HCT116 (cell line): Measurements from ENCODE around the gene FXYD6. TPM values are rescaled to one million over a fixed set of nuclear protein-coding genes. Genes with fewer than 3 reads are reported as not detected.

Experiments
- ATAC-seq: fragments of 200-7000 bp; cut with Tn5 transposase; 2 replicates; pipeline ENCODE4 v1.9.1; 2020; ENCODE audit warnings: mild to moderate bottlenecking, moderate library complexity
- BruUV-seq: library from RNA; stranded (reverse); fragments of 400-500 nt; replicated peaks from 2 replicates; lab custom pipeline; 2021; lab: Mats Ljungman, UMichigan
- CTCF ChIA-PET: fragments of 300-600 bp; sonication (Branson Sonifier 250); formaldehyde crosslinking; loops from one replicate; lab custom pipeline; 2021; ENCODE audit warnings: antibody characterized with exemption; lab: Charles Lee
- POLR2A ChIA-PET: fragments of 300-600, 350-600 bp; sonication (Branson Sonifier 250); formaldehyde crosslinking; loops from one replicate; lab custom pipeline; 2021; ENCODE audit warnings: antibody characterized with exemption; lab: Charles Lee
- RAD21 ChIA-PET, 2 experiments: fragments of 300-600 bp; sonication (Branson Sonifier 250); formaldehyde crosslinking; loops; one replicate each; lab custom pipeline; 2023; ENCODE audit warnings: low total read pairs in 2 of 2; ENCODE audit not compliant: uncharacterized antibody in 2 of 2, unreplicated experiment in 2 of 2, low non-redundant PET in 1 of 2; lab: Charles Lee
- DNase-seq: peaks from one replicate; pipeline ENCODE4 v3.0.0-alpha.2; 2010; ENCODE audit warnings: low read depth, low spot score
- H2AFZ ChIP-seq: fragments of 200-600 bp; shearing (Covaris generic), sonication (generic); 2 replicates; pipeline ENCODE4 v1.6.1; 2017; ENCODE audit warnings: low read depth, mixed run types, mixed read lengths, antibody characterized with exemption, low read length; ENCODE audit not compliant: poor library complexity, severe bottlenecking
- H3K27ac ChIP-seq: 2 replicates; pipeline ENCODE4 v1.5.1; 2012; ENCODE audit warnings: low read depth, low read length
- H3K27me3 ChIP-seq: fragments of 200-600 bp; sonication (generic); 2 replicates; pipeline ENCODE4 v1.6.1; 2016; ENCODE audit warnings: mixed run types, low read length, mixed read lengths; ENCODE audit not compliant: insufficient read depth
- H3K36me3 ChIP-seq, 2 experiments: fragments of 200-500 bp in 1 of 2; fragments of 200-600 bp in 1 of 2; sonication (Bioruptor generic) in 1 of 2; sonication (generic) in 1 of 2; 2 replicates each; pipeline versions ENCODE4 v1.5.1 to v1.6.1; 2014 to 2016; ENCODE audit warnings: low read length in 2 of 2, inconsistent platforms in 1 of 2, mixed read lengths in 1 of 2, mixed run types in 1 of 2; ENCODE audit not compliant: insufficient read depth in 2 of 2, control insufficient read depth in 1 of 2
- H3K4me1 ChIP-seq, 2 experiments: fragments of 200-600 bp in 1 of 2; sonication (generic) in 1 of 2; 2 replicates each; pipeline versions ENCODE4 v1.5.1 to v1.6.1; 2012 to 2017; ENCODE audit warnings: low read length in 2 of 2, inconsistent platforms in 1 of 2, mild to moderate bottlenecking in 1 of 2, mixed read lengths in 1 of 2, mixed run types in 1 of 2, moderate library complexity in 1 of 2; ENCODE audit not compliant: insufficient read depth in 2 of 2, control insufficient read depth in 1 of 2
- H3K4me2 ChIP-seq: fragments of 200-600 bp; sonication (generic); 2 replicates; pipeline ENCODE4 v1.6.1; 2017; ENCODE audit warnings: mixed run types, low read length, mixed read lengths
- H3K4me3 ChIP-seq, 2 experiments: fragments of 200-600 bp in 1 of 2; sonication (generic) in 1 of 2; replicated peaks in 1 of 2; 2 replicates each; pipeline ENCODE4 v1.5.1; 2011 to 2016; ENCODE audit warnings: low read length in 2 of 2, control low read depth in 1 of 2, low read depth in 1 of 2, mild to moderate bottlenecking in 1 of 2, mixed read lengths in 1 of 2, mixed run types in 1 of 2
- H3K79me2 ChIP-seq: fragments of 200-600 bp; sonication (generic); 2 replicates; pipeline ENCODE4 v1.6.1; 2017; ENCODE audit warnings: mild to moderate bottlenecking, mixed run types, low read length, moderate library complexity, mixed read lengths; ENCODE audit not compliant: insufficient read depth
- H3K9ac ChIP-seq: fragments of 200-600 bp; sonication (generic); 2 replicates; pipeline ENCODE4 v1.6.1; 2016; ENCODE audit warnings: low read length, mixed read lengths
- H3K9me2 ChIP-seq: fragments of 200-600 bp; sonication (generic), shearing (Covaris generic); 2 replicates; pipeline ENCODE4 v1.6.1; 2017; ENCODE audit warnings: mixed run types, mild to moderate bottlenecking, moderate library complexity; ENCODE audit not compliant: insufficient read depth
- H3K9me3 ChIP-seq, 2 experiments: fragments of 200-500 bp in 1 of 2; fragments of 200-600 bp in 1 of 2; sonication (Bioruptor generic) in 1 of 2; sonication (generic) in 1 of 2; 2 replicates each; pipeline ENCODE4 v1.6.1; 2014 to 2017; ENCODE audit warnings: low read length in 2 of 2, mixed read lengths in 2 of 2, inconsistent platforms in 1 of 2, low read depth in 1 of 2, mild to moderate bottlenecking in 1 of 2, mixed run types in 1 of 2, moderate library complexity in 1 of 2; ENCODE audit not compliant: control insufficient read depth in 1 of 2, insufficient read depth in 1 of 2
- H4K20me1 ChIP-seq: fragments of 200-600 bp; sonication (generic), shearing (Covaris generic); 2 replicates; pipeline ENCODE4 v1.6.1; 2017; ENCODE audit warnings: mixed run types, mild to moderate bottlenecking, moderate library complexity; ENCODE audit not compliant: insufficient read depth
- CBX3 ChIP-seq: IDR thresholded peaks from 2 replicates; pipeline ENCODE4 v1.6.1; 2012; ENCODE audit warnings: low read depth
- CEBPB ChIP-seq: IDR thresholded peaks from 2 replicates; pipeline ENCODE4 v1.6.1; 2012; ENCODE audit warnings: low read depth
- EGR1 ChIP-seq: IDR thresholded peaks from 2 replicates; pipeline ENCODE4 v1.6.1; 2012; ENCODE audit warnings: low read depth
- ELF1 ChIP-seq: IDR thresholded peaks from 2 replicates; pipeline ENCODE4 v1.6.1; 2012; ENCODE audit warnings: low read depth, borderline replicate concordance
- EZH2 ChIP-seq: fragments of 200-600 bp; sonication (generic); IDR thresholded peaks from 2 replicates; pipeline ENCODE4 v1.6.1; 2017; ENCODE audit warnings: antibody characterized with exemption, mixed run types
- FOSL1 ChIP-seq: IDR thresholded peaks from 2 replicates; pipeline ENCODE4 v1.6.1; 2012; ENCODE audit warnings: low read depth
- POLR2A ChIP-seq: IDR thresholded peaks from 2 replicates; pipeline ENCODE4 v1.7.0; 2011; ENCODE audit warnings: borderline replicate concordance; ENCODE audit not compliant: insufficient read depth, insufficient read length; ENCODE audit errors: extremely low read depth
- POLR2AphosphoS5 ChIP-seq: IDR thresholded peaks from 2 replicates; pipeline ENCODE4 v1.6.1; 2011; ENCODE audit warnings: mild to moderate bottlenecking, low read depth, low read length, moderate library complexity
- RAD21 ChIP-seq: IDR thresholded peaks from 2 replicates; pipeline ENCODE4 v1.6.1; 2012; ENCODE audit warnings: low read depth, mild to moderate bottlenecking
- SRF ChIP-seq: IDR thresholded peaks from 2 replicates; pipeline ENCODE4 v1.6.1; 2012; ENCODE audit warnings: low read depth
- TCF7L2 ChIP-seq: IDR thresholded peaks from 2 replicates; pipeline ENCODE4 v1.7.0; 2011; ENCODE audit warnings: borderline replicate concordance, inconsistent platforms; ENCODE audit not compliant: insufficient read depth, insufficient read length; ENCODE audit errors: extremely low read depth
- ZFX ChIP-seq: fragments of 450-650 bp; IDR thresholded peaks from 2 replicates; pipeline ENCODE4 v1.6.1; 2017
- ZNF274 ChIP-seq: fragments of 200-500 bp; sonication (Bioruptor generic); IDR thresholded peaks from 2 replicates; pipeline ENCODE4 v1.6.1; 2014; ENCODE audit warnings: mild to moderate bottlenecking, low read depth, low read length, inconsistent platforms
- intact Hi-C: fragments of 100-400 bp; cut with micrococcal nuclease; formaldehyde crosslinking; loops from 2 replicates; pipeline ENCODE4 v1.10.0; 2022
- total RNA-seq: library from RNA; stranded (reverse); gene quantifications from one replicate; pipeline ENCODE4 v1.2.1, GENCODE V29; 2021; ENCODE audit not compliant: unreplicated experiment
- TF ChIP-seq, protein P1 (sequence below): IDR thresholded peaks from 2 replicates; pipeline ENCODE4 v1.6.1; 2012; ENCODE audit warnings: low read depth
- TF ChIP-seq, protein P2 (sequence below): IDR thresholded peaks from 2 replicates; pipeline ENCODE4 v1.6.1; 2011; ENCODE audit warnings: mild to moderate bottlenecking, low read length, moderate library complexity; ENCODE audit not compliant: insufficient replicate concordance; ENCODE audit errors: extremely low read depth
- TF ChIP-seq, protein P3 (sequence below): IDR thresholded peaks from 2 replicates; pipeline ENCODE4 v1.6.1; 2012
- TF ChIP-seq, protein P4 (sequence below): IDR thresholded peaks from 2 replicates; pipeline ENCODE4 v1.6.1; 2012
- TF ChIP-seq, protein P5 (sequence below), 3 experiments: fragments of 200-600 bp in 1 of 3; sonication (generic) in 1 of 3; IDR thresholded peaks in 2 of 3; conservative IDR thresholded peaks in 1 of 3; 2 replicates each; pipeline ENCODE4 v1.5.1; 2012 to 2017; ENCODE audit warnings: low read depth in 2 of 3, low read length in 2 of 3, antibody characterized with exemption in 1 of 3, borderline replicate concordance in 1 of 3, control low read depth in 1 of 3, mild to moderate bottlenecking in 1 of 3, mixed read lengths in 1 of 3, mixed run types in 1 of 3, moderate library complexity in 1 of 3; ENCODE audit not compliant: insufficient read depth in 1 of 3

Gene FXYD6
- total RNA-seq, 1 experiment from 2014 or later, result 2.5 TPM

DNA sequence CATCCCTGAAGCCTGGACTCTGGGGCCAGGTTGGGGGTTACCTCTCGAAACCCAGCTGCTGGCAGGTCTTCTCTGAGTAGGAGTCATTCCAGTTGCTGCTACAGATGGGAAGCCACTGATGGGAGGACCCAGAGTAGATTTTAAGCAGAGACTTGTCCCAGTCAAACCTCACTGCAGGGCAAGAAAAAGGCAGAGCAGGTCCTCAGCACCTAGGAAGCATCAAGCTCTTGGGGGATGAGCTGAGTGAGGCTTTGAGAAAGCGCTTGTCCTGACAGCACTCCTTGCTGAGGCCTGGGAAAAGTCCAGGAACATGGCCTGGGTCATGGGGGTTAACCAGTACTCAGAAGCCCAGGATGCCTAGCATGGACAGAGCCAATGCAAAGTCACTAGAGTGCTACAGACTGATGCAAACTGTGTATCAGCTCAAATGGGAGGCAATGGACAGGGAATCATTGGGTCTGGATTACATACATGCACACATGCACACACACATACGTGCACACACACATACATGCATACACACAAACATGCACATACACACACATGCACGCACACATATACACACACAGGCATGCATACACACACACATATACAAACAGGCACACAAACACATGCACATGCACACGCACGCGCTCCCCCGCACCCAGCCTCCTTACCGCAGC lies 37.4 kb upstream of the FXYD6 start:
- Histone ChIP-seq H4K20me1 (no peaks in the 10 kb centered on the region), H3K79me2 (no peaks in the 10 kb centered on the region), H3K9me3 (no peaks in the 10 kb centered on the region), H3K4me3 (no peak overlapping the region), H3K4me2 (no peak overlapping the region), H3K27me3 (no peaks in the 10 kb centered on the region), H2AFZ (no peak overlapping the region), H3K9ac (no peak overlapping the region), H3K27ac (no peak overlapping the region), H3K9me2 (no peaks in the 10 kb centered on the region), H3K4me1 (peaks cover 6 to 11% of the 10 kb centered on the region in 2 experiments; a peak in 3 of 4 replicates), H3K36me3 (no peaks in the 10 kb centered on the region)
- intact Hi-C loops, result no loop called here
- CTCF ChIA-PET, result interaction anchor here (0.5 kb wide), 1 partner anchor 9 kb away, joined by 3 read pairs; no protein-coding TSS in a partner anchor
- RAD21 ChIA-PET, result no interaction called here
- ATAC-seq (no peak), DNase-seq (no peak)
- BruUV-seq, result no TSS peak
- POLR2A ChIA-PET, result no interaction called here
- TF ChIP-seq ELF1, result no peak
- TF ChIP-seq, protein P1, sequence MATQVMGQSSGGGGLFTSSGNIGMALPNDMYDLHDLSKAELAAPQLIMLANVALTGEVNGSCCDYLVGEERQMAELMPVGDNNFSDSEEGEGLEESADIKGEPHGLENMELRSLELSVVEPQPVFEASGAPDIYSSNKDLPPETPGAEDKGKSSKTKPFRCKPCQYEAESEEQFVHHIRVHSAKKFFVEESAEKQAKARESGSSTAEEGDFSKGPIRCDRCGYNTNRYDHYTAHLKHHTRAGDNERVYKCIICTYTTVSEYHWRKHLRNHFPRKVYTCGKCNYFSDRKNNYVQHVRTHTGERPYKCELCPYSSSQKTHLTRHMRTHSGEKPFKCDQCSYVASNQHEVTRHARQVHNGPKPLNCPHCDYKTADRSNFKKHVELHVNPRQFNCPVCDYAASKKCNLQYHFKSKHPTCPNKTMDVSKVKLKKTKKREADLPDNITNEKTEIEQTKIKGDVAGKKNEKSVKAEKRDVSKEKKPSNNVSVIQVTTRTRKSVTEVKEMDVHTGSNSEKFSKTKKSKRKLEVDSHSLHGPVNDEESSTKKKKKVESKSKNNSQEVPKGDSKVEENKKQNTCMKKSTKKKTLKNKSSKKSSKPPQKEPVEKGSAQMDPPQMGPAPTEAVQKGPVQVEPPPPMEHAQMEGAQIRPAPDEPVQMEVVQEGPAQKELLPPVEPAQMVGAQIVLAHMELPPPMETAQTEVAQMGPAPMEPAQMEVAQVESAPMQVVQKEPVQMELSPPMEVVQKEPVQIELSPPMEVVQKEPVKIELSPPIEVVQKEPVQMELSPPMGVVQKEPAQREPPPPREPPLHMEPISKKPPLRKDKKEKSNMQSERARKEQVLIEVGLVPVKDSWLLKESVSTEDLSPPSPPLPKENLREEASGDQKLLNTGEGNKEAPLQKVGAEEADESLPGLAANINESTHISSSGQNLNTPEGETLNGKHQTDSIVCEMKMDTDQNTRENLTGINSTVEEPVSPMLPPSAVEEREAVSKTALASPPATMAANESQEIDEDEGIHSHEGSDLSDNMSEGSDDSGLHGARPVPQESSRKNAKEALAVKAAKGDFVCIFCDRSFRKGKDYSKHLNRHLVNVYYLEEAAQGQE, result no peak
- TF ChIP-seq, protein P2, sequence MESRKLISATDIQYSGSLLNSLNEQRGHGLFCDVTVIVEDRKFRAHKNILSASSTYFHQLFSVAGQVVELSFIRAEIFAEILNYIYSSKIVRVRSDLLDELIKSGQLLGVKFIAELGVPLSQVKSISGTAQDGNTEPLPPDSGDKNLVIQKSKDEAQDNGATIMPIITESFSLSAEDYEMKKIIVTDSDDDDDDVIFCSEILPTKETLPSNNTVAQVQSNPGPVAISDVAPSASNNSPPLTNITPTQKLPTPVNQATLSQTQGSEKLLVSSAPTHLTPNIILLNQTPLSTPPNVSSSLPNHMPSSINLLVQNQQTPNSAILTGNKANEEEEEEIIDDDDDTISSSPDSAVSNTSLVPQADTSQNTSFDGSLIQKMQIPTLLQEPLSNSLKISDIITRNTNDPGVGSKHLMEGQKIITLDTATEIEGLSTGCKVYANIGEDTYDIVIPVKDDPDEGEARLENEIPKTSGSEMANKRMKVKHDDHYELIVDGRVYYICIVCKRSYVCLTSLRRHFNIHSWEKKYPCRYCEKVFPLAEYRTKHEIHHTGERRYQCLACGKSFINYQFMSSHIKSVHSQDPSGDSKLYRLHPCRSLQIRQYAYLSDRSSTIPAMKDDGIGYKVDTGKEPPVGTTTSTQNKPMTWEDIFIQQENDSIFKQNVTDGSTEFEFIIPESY, result no peak
- no peak for TF ChIP-seq POLR2A
- no peak for TF ChIP-seq CBX3
- no peak for TF ChIP-seq FOSL1
- TF ChIP-seq, protein P3, sequence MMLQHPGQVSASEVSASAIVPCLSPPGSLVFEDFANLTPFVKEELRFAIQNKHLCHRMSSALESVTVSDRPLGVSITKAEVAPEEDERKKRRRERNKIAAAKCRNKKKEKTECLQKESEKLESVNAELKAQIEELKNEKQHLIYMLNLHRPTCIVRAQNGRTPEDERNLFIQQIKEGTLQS, result no peak
- TF ChIP-seq POLR2AphosphoS5, result no peak
- no peak for TF ChIP-seq TCF7L2
- TF ChIP-seq ZNF274, result no peak
- TF ChIP-seq CEBPB, result no peak
- TF ChIP-seq ZFX, result no peak
- TF ChIP-seq EGR1, result no peak
- TF ChIP-seq, protein P4, sequence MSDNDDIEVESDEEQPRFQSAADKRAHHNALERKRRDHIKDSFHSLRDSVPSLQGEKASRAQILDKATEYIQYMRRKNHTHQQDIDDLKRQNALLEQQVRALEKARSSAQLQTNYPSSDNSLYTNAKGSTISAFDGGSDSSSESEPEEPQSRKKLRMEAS, result no peak
- no peak for TF ChIP-seq SRF
- TF ChIP-seq, protein P5, sequence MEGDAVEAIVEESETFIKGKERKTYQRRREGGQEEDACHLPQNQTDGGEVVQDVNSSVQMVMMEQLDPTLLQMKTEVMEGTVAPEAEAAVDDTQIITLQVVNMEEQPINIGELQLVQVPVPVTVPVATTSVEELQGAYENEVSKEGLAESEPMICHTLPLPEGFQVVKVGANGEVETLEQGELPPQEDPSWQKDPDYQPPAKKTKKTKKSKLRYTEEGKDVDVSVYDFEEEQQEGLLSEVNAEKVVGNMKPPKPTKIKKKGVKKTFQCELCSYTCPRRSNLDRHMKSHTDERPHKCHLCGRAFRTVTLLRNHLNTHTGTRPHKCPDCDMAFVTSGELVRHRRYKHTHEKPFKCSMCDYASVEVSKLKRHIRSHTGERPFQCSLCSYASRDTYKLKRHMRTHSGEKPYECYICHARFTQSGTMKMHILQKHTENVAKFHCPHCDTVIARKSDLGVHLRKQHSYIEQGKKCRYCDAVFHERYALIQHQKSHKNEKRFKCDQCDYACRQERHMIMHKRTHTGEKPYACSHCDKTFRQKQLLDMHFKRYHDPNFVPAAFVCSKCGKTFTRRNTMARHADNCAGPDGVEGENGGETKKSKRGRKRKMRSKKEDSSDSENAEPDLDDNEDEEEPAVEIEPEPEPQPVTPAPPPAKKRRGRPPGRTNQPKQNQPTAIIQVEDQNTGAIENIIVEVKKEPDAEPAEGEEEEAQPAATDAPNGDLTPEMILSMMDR (IDR thresholded peaks at IDR 0.05 in 2 of 3, conservative IDR thresholded peaks at IDR 0.05 in 1 of 3; ENCODE audit: borderline replicate concordance in 1 of 3, insufficient read depth in 1 of 3, low read depth in 2 of 3, low read length in 2 of 3), result no peak
- TF ChIP-seq EZH2, result no peak
- TF ChIP-seq RAD21, result no peak
